ENCODE measurements around the gene CYB5R4. TPM values are rescaled to one million over a fixed set of nuclear protein-coding genes. Genes with fewer than 3 reads are reported as not detected.

CYB5R4 gene
- total RNA-seq, 4 donors from 2014 or later = 4.2 to 13.1 (median 8.3) TPM

DNA sequence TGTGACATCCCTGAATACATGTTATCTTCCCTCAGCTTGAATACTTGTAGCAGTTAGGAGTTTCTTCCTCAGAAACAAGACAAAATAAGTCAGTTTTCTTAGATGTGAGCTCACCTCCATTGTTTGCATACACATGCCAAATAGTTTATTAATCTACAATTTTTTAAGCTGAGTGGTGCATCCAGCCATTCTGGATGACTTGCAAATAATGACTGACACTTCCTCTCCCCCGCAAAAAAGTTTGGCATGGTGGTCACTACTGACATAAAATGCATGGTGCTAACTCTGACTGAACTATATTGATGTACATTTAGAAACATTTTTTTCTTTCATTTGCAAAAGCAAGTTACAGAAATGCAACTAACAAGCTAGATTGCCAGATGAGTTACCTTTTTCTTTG, 55.5 kb downstream of the CYB5R4 start:
- Histone ChIP-seq H3K4me3 (no peak overlapping the region), H3K27ac (no peak overlapping the region), H3K36me3 (no peaks in the 10 kb centered on the region), H3K9me3 (no peaks in the 10 kb centered on the region), H3K27me3 (no peaks in the 10 kb centered on the region), H3K4me1 (no peaks in the 10 kb centered on the region)
- DNase-seq (ENCODE audit: low spot score in 2 of 2) = no peak
- TF ChIP-seq EP300 (IDR thresholded peaks at IDR 0.05) = no peak
- no peak for TF ChIP-seq POLR2A (IDR thresholded peaks at IDR 0.05)
- TF ChIP-seq, protein P1, sequence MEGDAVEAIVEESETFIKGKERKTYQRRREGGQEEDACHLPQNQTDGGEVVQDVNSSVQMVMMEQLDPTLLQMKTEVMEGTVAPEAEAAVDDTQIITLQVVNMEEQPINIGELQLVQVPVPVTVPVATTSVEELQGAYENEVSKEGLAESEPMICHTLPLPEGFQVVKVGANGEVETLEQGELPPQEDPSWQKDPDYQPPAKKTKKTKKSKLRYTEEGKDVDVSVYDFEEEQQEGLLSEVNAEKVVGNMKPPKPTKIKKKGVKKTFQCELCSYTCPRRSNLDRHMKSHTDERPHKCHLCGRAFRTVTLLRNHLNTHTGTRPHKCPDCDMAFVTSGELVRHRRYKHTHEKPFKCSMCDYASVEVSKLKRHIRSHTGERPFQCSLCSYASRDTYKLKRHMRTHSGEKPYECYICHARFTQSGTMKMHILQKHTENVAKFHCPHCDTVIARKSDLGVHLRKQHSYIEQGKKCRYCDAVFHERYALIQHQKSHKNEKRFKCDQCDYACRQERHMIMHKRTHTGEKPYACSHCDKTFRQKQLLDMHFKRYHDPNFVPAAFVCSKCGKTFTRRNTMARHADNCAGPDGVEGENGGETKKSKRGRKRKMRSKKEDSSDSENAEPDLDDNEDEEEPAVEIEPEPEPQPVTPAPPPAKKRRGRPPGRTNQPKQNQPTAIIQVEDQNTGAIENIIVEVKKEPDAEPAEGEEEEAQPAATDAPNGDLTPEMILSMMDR (IDR thresholded peaks at IDR 0.05) = no peak
- 82 to 92% methylated on average over 1 of the region's 1 CpG for WGBS, 2 donors

DNA sequence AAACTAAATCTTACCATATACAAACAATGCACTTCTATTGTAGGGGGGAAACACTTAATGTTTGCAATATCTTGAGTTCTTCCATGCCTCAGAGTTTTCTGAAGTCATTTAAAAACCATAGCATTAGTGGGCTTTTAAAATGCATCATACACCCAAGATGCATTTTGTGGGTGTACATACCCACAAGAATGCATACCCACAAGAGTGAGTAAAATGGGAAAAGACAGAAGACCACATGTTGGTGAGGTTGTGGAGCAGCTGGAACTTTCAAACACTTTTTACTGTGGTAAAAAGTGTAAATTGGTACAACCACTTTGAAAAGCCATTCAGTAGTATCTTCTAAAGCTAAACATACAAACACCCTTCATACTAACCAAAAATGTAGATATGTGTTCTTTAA, 57.5 kb downstream of the CYB5R4 start:
- Histone ChIP-seq H3K27me3 (no peaks in the 10 kb centered on the region), H3K27ac (no peak overlapping the region), H3K4me1 (no peaks in the 10 kb centered on the region), H3K4me3 (no peak overlapping the region), H3K9me3 (no peaks in the 10 kb centered on the region), H3K36me3 (peaks cover 0 to 4% (median 0%) of the 10 kb centered on the region in 3 donors)
- TF ChIP-seq, protein P1 (IDR thresholded peaks at IDR 0.05) = no peak
- TF ChIP-seq POLR2A (IDR thresholded peaks at IDR 0.05) (no peak), EP300 (IDR thresholded peaks at IDR 0.05) (no peak)
- DNase-seq (ENCODE audit: low spot score in 2 of 2) = no peak

DNA sequence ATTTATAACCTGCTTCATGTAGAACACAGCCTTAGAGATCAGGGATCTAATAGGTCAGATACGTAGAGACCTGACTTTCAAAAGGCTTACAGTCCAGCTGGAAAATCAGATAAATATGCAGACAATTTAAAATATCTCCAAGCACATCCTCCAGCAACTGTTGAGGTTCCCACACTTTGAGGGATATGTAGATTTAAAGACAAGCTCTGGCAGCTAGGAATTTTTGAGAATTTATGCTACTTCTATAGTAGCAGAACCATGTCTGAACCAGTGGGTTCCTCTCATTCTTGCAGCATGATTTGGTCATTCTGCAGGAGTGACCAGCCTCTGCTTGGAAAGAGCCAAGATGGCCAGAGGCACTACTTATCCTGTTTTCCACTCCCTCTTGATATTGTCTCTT, 60.5 kb downstream of the CYB5R4 start:
- 97 to 100% methylated on average over 1 of the region's 1 CpG for WGBS, 2 donors
- TF ChIP-seq EP300 (IDR thresholded peaks at IDR 0.05) (no peak), POLR2A (IDR thresholded peaks at IDR 0.05) (no peak)
- TF ChIP-seq, protein P1 (IDR thresholded peaks at IDR 0.05) = no peak

DNA sequence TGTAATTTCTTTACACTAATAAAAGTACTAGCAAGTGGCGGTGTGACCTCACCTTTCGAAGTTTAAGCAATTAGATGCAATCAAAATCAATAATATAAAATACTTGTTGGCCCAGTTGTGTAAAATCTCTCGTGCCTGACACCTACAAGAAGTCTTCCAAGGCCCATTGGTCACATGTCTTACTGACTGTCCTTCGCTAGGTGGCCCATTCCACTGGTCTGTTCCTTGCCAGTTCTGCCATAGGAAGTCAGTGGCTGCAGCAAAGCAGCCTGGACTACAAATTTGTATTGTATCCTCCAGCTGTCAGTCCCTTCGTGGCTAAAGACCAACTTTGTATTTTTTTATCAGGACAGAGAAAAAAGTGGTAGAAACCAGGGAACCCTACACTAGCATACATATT, 61.8 kb downstream of the CYB5R4 start:
- Histone ChIP-seq H3K4me3 (no peak overlapping the region), H3K36me3 (peaks cover 0 to 31% (median 0%) of the 10 kb centered on the region in 3 donors), H3K9me3 (no peaks in the 10 kb centered on the region), H3K27ac (no peak overlapping the region), H3K4me1 (no peaks in the 10 kb centered on the region), H3K27me3 (no peaks in the 10 kb centered on the region)
- 90% methylated on average over 5 of the region's 5 CpGs for WGBS, 2 donors
- TF ChIP-seq EP300 (IDR thresholded peaks at IDR 0.05) (no peak), POLR2A (IDR thresholded peaks at IDR 0.05) (no peak)
- TF ChIP-seq, protein P1 (IDR thresholded peaks at IDR 0.05) = no peak
- no peak for DNase-seq (ENCODE audit: low spot score in 2 of 2)

More for the DNA sequence above, 60.5 kb downstream of the CYB5R4 start:
- Histone ChIP-seq H3K4me1 (no peaks in the 10 kb centered on the region), H3K4me3 (no peak overlapping the region), H3K27me3 (no peaks in the 10 kb centered on the region), H3K27ac (no peak overlapping the region), H3K36me3 (peaks cover 0 to 18% (median 0%) of the 10 kb centered on the region in 3 donors), H3K9me3 (no peaks in the 10 kb centered on the region)
- no peak for DNase-seq (ENCODE audit: low spot score in 2 of 2)

DNA sequence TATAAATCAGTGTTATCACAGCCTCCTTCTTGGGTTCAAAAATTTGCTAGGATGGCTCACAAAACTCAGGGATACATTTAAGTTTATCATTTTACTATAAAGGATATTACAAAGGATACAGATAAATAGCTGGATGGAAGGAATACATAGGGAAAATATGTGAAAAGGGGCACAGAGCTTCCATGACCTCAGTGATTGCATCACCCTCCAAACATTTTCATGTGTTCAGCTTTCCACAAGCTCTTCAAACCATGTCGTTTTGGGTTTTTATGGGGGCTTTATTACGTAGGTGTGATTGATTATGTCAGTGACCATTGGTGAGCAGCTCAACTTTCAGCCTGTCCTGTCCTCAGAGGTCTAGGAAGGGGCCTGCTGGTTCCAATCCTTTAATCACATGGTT, 68.0 kb downstream of the CYB5R4 start:
- 49 to 65% methylated on average over 2 of the region's 2 CpGs for WGBS, 2 donors
- no peaks in the 10 kb centered on the region for H3K9me3 ChIP-seq
- H3K36me3 ChIP-seq = peaks cover 0 to 83% (median 4%) of the 10 kb centered on the region in 3 donors

More for the DNA sequence above, 68.0 kb downstream of the CYB5R4 start:
- Histone ChIP-seq H3K4me1 (no peaks in the 10 kb centered on the region), H3K27me3 (no peaks in the 10 kb centered on the region), H3K4me3 (no peak overlapping the region), H3K27ac (no peak overlapping the region)
- no peak for DNase-seq (ENCODE audit: low spot score in 2 of 2)
- TF ChIP-seq, protein P1 (IDR thresholded peaks at IDR 0.05) = no peak
- TF ChIP-seq POLR2A (IDR thresholded peaks at IDR 0.05) (no peak), EP300 (IDR thresholded peaks at IDR 0.05) (no peak)
